ENCODE measurements around the gene JADE2.
A peak's percentile ranks its signal among the peaks of the same experiment; 100 is the strongest.
"Not testable (repeated sequence)": the region's sequence is repeated elsewhere in the genome, so short reads cannot be mapped to it uniquely, and the experiment has no call there.

Gene JADE2

GRCh38 chr5:134507452-134507851 lies 18.0 kb upstream of the JADE2 start:
- DNase-seq (ENCODE audit: low spot score), result peak; percentile 53
- FAIRE-seq, result no peak

GRCh38 chr5:134508521-134509195 lies 16.8 kb upstream of the JADE2 start:
- FAIRE-seq (no peak), DNase-seq (ENCODE audit: low spot score) (no peak)

- FAIRE-seq, result peak; percentile 95
- DNase-seq (ENCODE audit: low spot score), result peak; percentile 97
These were observed 16.0 kb upstream of the JADE2 start for GRCh38 chr5:134509308-134510040.

GRCh38 chr5:134510970-134511795 lies 14.3 kb upstream of the JADE2 start:
- FAIRE-seq, result peak; percentile 54
- DNase-seq (ENCODE audit: low spot score), result peak; percentile 91

GRCh38 chr5:134511796-134512660 lies 13.4 kb upstream of the JADE2 start:
- FAIRE-seq (no peak), DNase-seq (ENCODE audit: low spot score) (peak; percentile 64)

GRCh38 chr5:134512661-134512999 lies 12.8 kb upstream of the JADE2 start:
- DNase-seq (ENCODE audit: low spot score) (no peak), FAIRE-seq (no peak)

GRCh38 chr5:134515801-134516200 lies 9.7 kb upstream of the JADE2 start:
- no peak for DNase-seq (ENCODE audit: low spot score)

GRCh38 chr5:134516984-134517383 lies 8.5 kb upstream of the JADE2 start:
- DNase-seq (ENCODE audit: low spot score); FAIRE-seq: not testable (repeated sequence)

More at GRCh38 chr5:134515801-134516200, 9.7 kb upstream of the JADE2 start:
- FAIRE-seq, result no peak

GRCh38 chr5:134517553-134517952 lies 7.9 kb upstream of the JADE2 start:
- FAIRE-seq, result no peak
- no peak for DNase-seq (ENCODE audit: low spot score)

GRCh38 chr5:134519989-134520388 lies 5.5 kb upstream of the JADE2 start:
- FAIRE-seq, result no peak
- no peak for DNase-seq (ENCODE audit: low spot score)

GRCh38 chr5:134521841-134522240 lies 3.6 kb upstream of the JADE2 start:
- DNase-seq (ENCODE audit: low spot score) (no peak), FAIRE-seq (no peak)

GRCh38 chr5:134523543-134524271 lies 1.8 kb upstream of the JADE2 start:
- peak; percentile 3 for DNase-seq (ENCODE audit: low spot score)
- FAIRE-seq, result no peak

- DNase-seq (ENCODE audit: low spot score) (peak; percentile 68), FAIRE-seq (no peak)
These were observed 1.1 kb upstream of the JADE2 start for GRCh38 chr5:134524272-134524825.

- FAIRE-seq, result no peak
- DNase-seq (ENCODE audit: low spot score), result peak; percentile 56
These were observed 413 bp downstream of the JADE2 start for GRCh38 chr5:134525683-134526482.

- DNase-seq (ENCODE audit: low spot score) (peak; percentile 59), FAIRE-seq (no peak)
These were observed 1.1 kb downstream of the JADE2 start for GRCh38 chr5:134526483-134527155.

- DNase-seq (ENCODE audit: low spot score) (peak; percentile 73), FAIRE-seq (no peak)
These were observed 1.9 kb downstream of the JADE2 start for GRCh38 chr5:134527156-134527960.

- no peak for FAIRE-seq
- no peak for DNase-seq (ENCODE audit: low spot score)
These were observed 2.5 kb downstream of the JADE2 start for GRCh38 chr5:134527961-134528424.

GRCh38 chr5:134528556-134528955 lies 3.1 kb downstream of the JADE2 start:
- DNase-seq (ENCODE audit: low spot score) (no peak), FAIRE-seq (no peak)

All from RCC 7860 (cell line).